Measurements from ENCODE around the gene CRTC3. TPM values are rescaled to one million over a fixed set of nuclear protein-coding genes. Genes with fewer than 3 reads are reported as not detected.
A peak's percentile ranks its signal among the peaks of the same experiment; 100 is the strongest.

Gene CRTC3
- total RNA-seq, 4 donors from 2014 or later: 46.4 to 66.8 (median 59.8) TPM

DNA sequence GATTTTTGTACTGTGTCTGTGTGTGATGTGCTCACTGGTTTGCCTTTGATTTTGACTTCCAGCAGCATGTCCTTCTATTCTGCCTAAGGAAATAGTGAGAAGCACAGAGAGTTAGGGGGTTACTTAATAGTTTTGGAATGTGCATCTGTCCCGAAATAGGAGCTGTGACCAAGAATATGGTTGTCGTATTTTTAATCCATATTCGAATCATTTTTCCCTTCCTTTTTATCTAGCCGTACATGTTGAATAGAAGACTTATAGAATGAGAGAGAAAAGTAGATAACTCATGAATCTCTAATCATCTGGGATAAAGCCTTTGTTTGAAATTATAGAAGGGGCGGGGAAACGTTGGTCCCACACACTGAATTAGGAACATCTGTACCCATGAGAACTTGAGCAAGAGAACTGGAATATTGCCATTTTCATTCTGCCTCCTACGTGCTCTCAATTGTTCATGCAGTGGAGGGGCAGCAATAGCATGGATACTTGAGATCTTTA is 23.6 kb downstream of the CRTC3 start:
- Histone ChIP-seq H3K9me3 (no peaks in the 10 kb centered on the region), H3K27ac (replicated peaks in 1 of 4) (peak overlapping the region; percentile 71 to 79 (median 74)), H3K4me3 (peak overlapping the region in 3 of 4 donors; percentile 4 to 26 (median 23)), H3K27me3 (no peaks in the 10 kb centered on the region), H3K36me3 (peaks cover 0 to 8% (median 3%) of the 10 kb centered on the region in 4 donors), H3K4me1 (peaks cover 66 to 71% (median 68%) of the 10 kb centered on the region in 4 donors)
- 28% methylated on average over 7 of the region's 7 CpGs for WGBS
- TF ChIP-seq POLR2A (IDR thresholded peaks at IDR 0.05; ENCODE audit: low read depth) (no peak), EP300 (IDR thresholded peaks at IDR 0.05) (no peak), POLR2AphosphoS5 (IDR thresholded peaks at IDR 0.05) (peak; percentile 12 to 64)
- TF ChIP-seq, protein P1, sequence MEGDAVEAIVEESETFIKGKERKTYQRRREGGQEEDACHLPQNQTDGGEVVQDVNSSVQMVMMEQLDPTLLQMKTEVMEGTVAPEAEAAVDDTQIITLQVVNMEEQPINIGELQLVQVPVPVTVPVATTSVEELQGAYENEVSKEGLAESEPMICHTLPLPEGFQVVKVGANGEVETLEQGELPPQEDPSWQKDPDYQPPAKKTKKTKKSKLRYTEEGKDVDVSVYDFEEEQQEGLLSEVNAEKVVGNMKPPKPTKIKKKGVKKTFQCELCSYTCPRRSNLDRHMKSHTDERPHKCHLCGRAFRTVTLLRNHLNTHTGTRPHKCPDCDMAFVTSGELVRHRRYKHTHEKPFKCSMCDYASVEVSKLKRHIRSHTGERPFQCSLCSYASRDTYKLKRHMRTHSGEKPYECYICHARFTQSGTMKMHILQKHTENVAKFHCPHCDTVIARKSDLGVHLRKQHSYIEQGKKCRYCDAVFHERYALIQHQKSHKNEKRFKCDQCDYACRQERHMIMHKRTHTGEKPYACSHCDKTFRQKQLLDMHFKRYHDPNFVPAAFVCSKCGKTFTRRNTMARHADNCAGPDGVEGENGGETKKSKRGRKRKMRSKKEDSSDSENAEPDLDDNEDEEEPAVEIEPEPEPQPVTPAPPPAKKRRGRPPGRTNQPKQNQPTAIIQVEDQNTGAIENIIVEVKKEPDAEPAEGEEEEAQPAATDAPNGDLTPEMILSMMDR (IDR thresholded peaks at IDR 0.05): no peak
- no peak for DNase-seq (ENCODE audit: extremely low spot score)
- intact Hi-C loops (cut with DNase I): no loop called here

DNA sequence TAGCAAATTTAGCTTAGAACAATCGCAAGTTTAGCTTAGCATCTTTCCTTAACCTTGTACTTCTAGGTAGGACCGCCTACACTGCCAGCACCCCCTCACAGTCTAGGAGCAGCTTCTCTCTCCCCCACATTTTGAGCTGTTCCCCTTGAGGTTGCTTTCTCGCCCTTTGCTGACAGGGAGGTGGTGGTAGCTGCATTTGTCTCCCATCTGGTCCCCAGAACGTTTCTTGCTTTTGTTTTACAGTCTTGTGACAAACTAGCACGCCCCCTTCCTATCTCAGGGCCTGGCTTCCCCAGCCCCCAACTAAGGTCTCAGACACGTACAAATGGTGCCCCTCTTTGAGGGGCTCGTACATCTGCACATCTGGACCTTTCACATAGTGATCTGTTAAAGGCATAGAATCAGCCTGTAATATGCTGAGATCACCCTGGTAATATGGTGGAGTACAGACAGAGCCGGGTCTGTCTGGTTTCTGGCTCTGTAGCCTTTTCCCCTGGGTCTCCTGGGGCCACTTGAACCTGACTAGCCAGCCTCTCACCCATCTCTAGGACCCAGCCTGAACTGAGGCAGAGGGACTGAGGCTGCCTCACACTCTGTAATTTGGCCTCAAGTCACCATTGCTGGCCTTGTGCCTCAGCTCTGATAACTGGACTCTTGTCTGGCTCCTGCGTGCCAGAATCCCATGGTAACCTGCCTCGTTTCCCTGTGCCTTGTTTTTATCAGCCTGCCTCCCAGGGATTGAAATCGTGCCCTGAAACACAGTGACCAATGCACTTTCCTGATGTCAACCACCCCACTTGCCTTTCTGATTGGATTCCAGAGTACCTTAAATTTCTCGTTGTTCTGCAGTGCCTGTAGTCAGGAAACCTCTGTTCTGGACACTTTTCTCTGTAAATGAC is 27.7 kb downstream of the CRTC3 start:
- Histone ChIP-seq H3K36me3 (no peaks in the 10 kb centered on the region), H3K9me3 (no peaks in the 10 kb centered on the region), H3K4me1 (peaks cover 87 to 91% (median 89%) of the 10 kb centered on the region in 4 donors), H3K27me3 (no peaks in the 10 kb centered on the region), H3K4me3 (peak overlapping the region in 2 of 4 donors; percentile 2 to 12), H3K27ac (replicated peaks in 1 of 4) (peak overlapping the region; percentile 78 to 85 (median 82))
- peak; percentile 18 to 51 for TF ChIP-seq POLR2AphosphoS5 (IDR thresholded peaks at IDR 0.05)
- TF ChIP-seq, protein P1 (IDR thresholded peaks at IDR 0.05): no peak
- intact Hi-C loops (cut with DNase I): no loop called here
- 30% methylated on average over 11 of the region's 12 CpGs for WGBS
- no peak for DNase-seq (ENCODE audit: extremely low spot score)

DNA sequence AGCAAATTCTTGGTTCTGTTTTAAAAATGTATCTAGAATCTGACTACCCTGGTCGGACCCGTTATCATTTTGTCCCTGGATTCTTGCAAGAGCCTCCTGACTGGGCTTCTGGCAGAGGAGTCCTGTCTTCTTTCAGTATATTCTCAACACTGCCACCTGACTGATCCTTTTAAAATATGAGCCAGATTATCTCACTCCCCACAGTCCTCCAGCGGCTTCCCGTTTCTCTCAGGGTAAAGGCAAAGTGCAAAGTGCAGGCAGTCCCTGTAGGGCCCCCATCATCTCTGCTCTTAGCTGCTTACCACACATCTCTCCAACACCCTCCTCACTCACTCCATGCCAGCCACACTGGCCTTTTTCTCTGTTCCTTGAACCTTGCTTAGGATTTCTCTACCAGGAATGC is 28.4 kb downstream of the CRTC3 start:
- H3K4me3 ChIP-seq: peak overlapping the region in 2 of 4 donors; percentile 2 to 12
- no peaks in the 10 kb centered on the region for H3K36me3 ChIP-seq
- H3K27ac ChIP-seq (replicated peaks in 1 of 4): peak overlapping the region; percentile 78 to 85 (median 82)
- 8% methylated on average over 4 of the region's 4 CpGs for WGBS
- peak; percentile 92 for DNase-seq (ENCODE audit: extremely low spot score)
- TF ChIP-seq POLR2A (IDR thresholded peaks at IDR 0.05; ENCODE audit: low read depth): no peak
- no peak for TF ChIP-seq POLR2AphosphoS5 (IDR thresholded peaks at IDR 0.05)
- TF ChIP-seq, protein P1 (IDR thresholded peaks at IDR 0.05): no peak
- no peak for TF ChIP-seq EP300 (IDR thresholded peaks at IDR 0.05)
- H3K4me1 ChIP-seq: peaks cover 87 to 91% (median 89%) of the 10 kb centered on the region in 4 donors
- H3K9me3 ChIP-seq: no peaks in the 10 kb centered on the region
- intact Hi-C loops (cut with DNase I): no loop called here
- no peaks in the 10 kb centered on the region for H3K27me3 ChIP-seq

DNA sequence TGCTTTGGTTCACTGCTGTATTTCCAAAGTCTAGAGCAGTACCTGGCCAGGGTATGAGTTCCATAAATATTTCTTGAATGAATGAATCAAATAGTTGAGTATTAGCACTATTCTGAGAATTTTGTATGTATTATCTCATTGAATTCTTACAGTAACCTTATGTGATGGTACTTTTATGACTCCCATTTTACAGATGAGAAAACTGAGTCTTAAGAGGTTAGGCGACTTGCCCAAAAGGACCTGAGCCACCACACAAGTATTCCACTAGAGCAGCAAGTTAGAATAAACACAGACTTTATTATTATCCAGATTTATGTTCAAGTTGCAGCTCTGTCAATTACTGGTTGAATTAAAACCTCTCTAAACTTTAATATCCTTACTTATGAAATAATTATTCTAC is 29.4 kb downstream of the CRTC3 start:
- no peak for DNase-seq (ENCODE audit: extremely low spot score)
- intact Hi-C loops (cut with DNase I): no loop called here
- Histone ChIP-seq H3K4me3 (no peak overlapping the region), H3K36me3 (no peaks in the 10 kb centered on the region), H3K4me1 (peaks cover 87 to 91% (median 90%) of the 10 kb centered on the region in 4 donors), H3K9me3 (no peaks in the 10 kb centered on the region), H3K27me3 (no peaks in the 10 kb centered on the region), H3K27ac (replicated peaks in 1 of 4) (peak overlapping the region; percentile 78 to 85 (median 82))
- WGBS: 100% methylated on average over 1 of the region's 1 CpG
- TF ChIP-seq EP300 (IDR thresholded peaks at IDR 0.05): no peak
- TF ChIP-seq, protein P1 (IDR thresholded peaks at IDR 0.05): no peak
- TF ChIP-seq POLR2AphosphoS5 (IDR thresholded peaks at IDR 0.05): no peak
- no peak for TF ChIP-seq POLR2A (IDR thresholded peaks at IDR 0.05; ENCODE audit: low read depth)

Measured in esophagus muscularis mucosa (tissue), 4 donors.